GM12874 (cell line): ENCODE measurements around the gene ALDH1L1.

Experiments used
- TF ChIP-seq, protein P1 (sequence below): IDR thresholded peaks from 2 replicates; pipeline ENCODE4 v1.5.1; 2011; ENCODE audit warnings: low read depth, mild to moderate bottlenecking, control low read depth, low read length, moderate library complexity; ENCODE audit not compliant: insufficient read depth

The ALDH1L1 gene

DNA sequence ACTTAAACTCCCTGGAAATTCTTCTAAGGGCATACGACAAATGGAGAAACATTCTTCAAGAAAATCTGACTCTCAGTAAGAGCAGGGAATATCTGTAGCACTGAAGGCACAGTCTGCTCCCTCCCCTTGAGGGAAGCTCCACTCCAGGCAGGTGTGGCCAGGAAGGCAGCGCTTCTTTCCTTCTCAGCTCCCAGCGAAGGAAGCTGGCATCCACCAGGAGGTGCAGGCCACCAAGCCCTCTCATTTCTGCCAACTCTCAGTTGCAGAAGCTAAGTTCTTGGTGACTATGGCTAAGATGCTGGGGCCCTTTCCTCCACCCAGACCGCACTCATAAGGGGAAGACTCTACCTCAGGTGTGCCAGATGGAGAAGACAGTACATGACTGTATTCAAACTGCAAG is 58.8 kb downstream of the ALDH1L1 start:
- TF ChIP-seq, protein P1, sequence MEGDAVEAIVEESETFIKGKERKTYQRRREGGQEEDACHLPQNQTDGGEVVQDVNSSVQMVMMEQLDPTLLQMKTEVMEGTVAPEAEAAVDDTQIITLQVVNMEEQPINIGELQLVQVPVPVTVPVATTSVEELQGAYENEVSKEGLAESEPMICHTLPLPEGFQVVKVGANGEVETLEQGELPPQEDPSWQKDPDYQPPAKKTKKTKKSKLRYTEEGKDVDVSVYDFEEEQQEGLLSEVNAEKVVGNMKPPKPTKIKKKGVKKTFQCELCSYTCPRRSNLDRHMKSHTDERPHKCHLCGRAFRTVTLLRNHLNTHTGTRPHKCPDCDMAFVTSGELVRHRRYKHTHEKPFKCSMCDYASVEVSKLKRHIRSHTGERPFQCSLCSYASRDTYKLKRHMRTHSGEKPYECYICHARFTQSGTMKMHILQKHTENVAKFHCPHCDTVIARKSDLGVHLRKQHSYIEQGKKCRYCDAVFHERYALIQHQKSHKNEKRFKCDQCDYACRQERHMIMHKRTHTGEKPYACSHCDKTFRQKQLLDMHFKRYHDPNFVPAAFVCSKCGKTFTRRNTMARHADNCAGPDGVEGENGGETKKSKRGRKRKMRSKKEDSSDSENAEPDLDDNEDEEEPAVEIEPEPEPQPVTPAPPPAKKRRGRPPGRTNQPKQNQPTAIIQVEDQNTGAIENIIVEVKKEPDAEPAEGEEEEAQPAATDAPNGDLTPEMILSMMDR: no peak

DNA sequence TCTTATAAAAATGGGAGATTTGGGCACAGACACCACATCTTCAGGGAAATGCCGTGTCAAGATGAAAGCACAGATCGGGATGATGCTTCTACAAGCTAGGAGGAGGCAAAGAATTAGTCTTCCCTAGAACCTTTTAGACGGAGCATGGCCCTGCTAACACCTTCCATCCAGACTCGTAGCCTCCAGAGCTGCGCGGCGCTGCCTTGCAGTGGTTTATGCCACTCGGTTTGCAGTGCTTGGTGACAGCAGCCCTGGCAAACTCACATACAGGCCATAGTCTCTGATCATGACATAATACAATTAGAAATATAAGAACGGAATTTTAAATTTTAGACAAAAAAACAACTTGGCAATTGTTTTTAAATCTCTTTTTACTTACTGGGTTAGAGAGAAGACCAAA is 59.3 kb downstream of the ALDH1L1 start:
- TF ChIP-seq, protein P1: no peak

DNA sequence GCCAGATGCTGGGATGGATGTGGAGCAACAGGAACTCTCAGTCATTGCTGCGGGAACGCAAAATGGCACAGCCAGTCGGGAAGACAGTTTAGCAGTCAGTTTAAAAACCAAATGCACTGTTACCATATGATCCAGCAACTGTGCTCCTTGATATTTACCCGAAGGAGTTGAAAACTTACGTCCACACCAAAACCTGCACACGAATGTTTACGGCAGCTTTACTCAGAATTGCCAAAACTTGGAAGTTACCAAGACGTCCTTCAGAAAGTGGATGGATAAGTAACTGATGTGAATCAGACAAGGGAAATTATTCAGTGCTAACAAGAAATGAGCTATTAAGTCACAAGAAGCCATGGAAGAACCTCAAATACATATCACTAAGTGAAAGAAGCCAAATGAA is 60.4 kb downstream of the ALDH1L1 start:
- TF ChIP-seq, protein P1: no peak

DNA sequence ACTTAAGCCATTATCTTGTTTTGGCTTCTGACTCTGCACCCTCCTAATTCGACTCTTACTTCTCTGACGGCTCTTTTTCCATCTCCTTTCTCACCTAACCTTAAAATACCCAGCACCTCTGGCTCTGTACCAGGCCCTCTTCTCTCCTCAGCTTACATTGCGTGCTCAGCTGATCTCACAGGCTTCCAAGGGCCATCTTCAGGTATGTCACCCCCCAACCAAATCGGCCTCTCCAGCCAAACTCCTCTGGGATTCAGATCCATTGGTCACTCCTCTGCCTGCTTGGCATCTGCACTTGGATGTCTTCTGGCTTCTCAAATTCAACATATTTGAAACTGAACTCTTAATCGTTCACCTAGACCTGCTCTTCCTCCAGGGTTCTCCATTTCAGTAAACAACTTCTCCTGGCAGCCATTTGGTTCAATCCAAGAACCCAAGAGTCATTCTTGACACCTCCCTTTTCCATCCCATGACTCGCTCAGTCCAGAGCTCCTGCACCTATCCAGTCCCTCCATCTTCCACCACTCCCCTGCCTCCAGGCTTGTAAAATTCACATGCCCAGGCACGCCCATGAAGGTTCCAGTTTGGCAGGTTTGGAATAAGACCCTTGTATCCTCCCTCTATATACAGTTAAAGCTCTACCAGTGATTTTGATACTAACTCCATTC is 61.2 kb downstream of the ALDH1L1 start:
- TF ChIP-seq, protein P1: no peak

DNA sequence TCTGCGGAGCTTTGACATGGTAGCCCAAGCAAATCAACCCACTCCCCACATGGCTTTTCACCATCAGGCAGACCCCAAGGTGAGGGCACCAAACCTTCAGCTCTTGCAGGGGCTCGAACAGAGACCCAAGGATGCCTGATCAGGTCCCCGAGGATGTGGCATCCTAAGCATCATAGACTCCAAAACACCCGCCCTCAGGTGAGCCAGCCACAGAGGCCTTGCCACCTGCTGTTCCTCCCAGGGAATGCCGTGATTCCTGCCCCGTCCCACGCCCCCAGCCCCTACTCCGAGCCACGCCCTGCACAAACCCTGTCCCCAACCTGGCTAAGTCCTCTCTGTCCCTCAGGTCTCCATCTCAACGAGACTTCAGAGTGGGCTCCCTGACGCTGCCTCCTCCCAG is 61.8 kb downstream of the ALDH1L1 start:
- TF ChIP-seq, protein P1: no peak

DNA sequence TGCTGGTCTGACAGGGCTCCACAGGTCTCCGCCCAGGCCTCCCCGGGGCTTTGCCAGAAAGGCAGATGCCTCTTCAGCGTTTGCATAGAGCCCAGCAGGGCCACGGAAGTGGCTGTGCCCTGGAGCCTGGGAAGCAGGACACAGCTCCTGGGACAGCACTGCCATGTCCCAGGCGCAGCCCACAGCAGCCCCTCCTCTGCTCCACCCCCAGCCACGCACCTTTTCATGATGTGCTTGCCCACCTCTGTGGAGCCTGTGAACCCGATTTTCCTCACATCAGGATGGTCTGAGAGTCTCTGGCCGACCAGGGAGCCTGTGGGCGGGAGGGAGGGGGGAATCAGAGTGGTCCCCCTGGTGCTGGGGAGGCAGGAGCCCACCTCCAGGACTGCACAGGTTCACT is 62.6 kb downstream of the ALDH1L1 start:
- TF ChIP-seq, protein P1: no peak

DNA sequence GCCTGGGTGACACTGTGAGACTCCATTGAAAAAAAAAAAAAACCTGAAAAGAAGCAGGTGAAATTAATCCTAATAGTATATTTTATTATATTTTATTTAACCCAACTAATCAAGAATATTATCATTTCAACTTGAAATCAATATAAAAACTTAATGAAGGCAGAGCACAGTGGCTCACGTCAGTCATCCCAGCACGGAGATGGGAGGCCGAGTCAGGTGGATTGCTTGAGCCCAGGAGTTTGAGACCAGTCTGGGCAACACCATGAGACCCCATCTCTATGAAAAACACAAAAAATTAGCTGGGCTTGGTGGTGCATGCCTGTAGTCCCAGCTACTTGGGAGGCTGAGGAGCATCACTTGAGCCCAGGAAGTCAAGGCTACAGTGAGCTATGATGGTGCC is 63.2 kb downstream of the ALDH1L1 start:
- TF ChIP-seq, protein P1: no peak
